Left renal cortex interstitium (tissue), 4 donors: ENCODE measurements around the gene MAP3K14. TPM values are rescaled to one million over a fixed set of nuclear protein-coding genes. Genes with fewer than 3 reads are reported as not detected.

Source experiments
- DNase-seq, 4 donors: peaks; one replicate each; pipeline ENCODE4 v3.0.0-alpha.2; 2013; ENCODE audit warnings: low read depth in 4 of 4, low spot score in 2 of 4, missing footprints in 1 of 4
- polyA plus RNA-seq, 4 donors: library from polyadenylated mRNA; unstranded; fragments of 120-200 nt; gene quantifications; one replicate each; pipeline ENCODE4 v1.2.1, GENCODE V29; 2013; ENCODE audit not compliant: insufficient read length in 4 of 4

Gene MAP3K14
- polyA plus RNA-seq, 4 donors = 5.3 to 8.0 (median 6.4) TPM

- DNase-seq = no peak
These were observed 75.9 kb downstream of the MAP3K14 start for GRCh38 chr17:45240905-45241327.

- no peak for DNase-seq
These were observed 78.6 kb downstream of the MAP3K14 start for GRCh38 chr17:45238155-45238774.

GRCh38 chr17:45237686-45238085 lies 79.1 kb downstream of the MAP3K14 start:
- DNase-seq = no peak

- no peak for DNase-seq
These were observed 80.6 kb downstream of the MAP3K14 start for GRCh38 chr17:45236282-45236606.

- peak in 1 of 4 donors; percentile 53 for DNase-seq
These were observed 81.2 kb downstream of the MAP3K14 start for GRCh38 chr17:45235416-45236281.

GRCh38 chr17:45234641-45235415 lies 82.0 kb downstream of the MAP3K14 start:
- DNase-seq = no peak

- no peak for DNase-seq
These were observed 83.3 kb downstream of the MAP3K14 start for GRCh38 chr17:45233423-45233924.

- no peak for DNase-seq
These were observed 84.1 kb downstream of the MAP3K14 start for GRCh38 chr17:45232514-45233422.

GRCh38 chr17:45231481-45232116 lies 85.2 kb downstream of the MAP3K14 start:
- DNase-seq = no peak

- no peak for DNase-seq
These were observed 85.9 kb downstream of the MAP3K14 start for GRCh38 chr17:45230787-45231480.

GRCh38 chr17:45230410-45230786 lies 86.4 kb downstream of the MAP3K14 start:
- no peak for DNase-seq

GRCh38 chr17:45229681-45230409 lies 87.0 kb downstream of the MAP3K14 start:
- DNase-seq = no peak

GRCh38 chr17:45228763-45229539 lies 87.9 kb downstream of the MAP3K14 start:
- DNase-seq = no peak

- DNase-seq = no peak
These were observed 88.7 kb downstream of the MAP3K14 start for GRCh38 chr17:45227926-45228762.

GRCh38 chr17:45227101-45227925 lies 89.5 kb downstream of the MAP3K14 start:
- DNase-seq = no peak

GRCh38 chr17:45226576-45226975 lies 90.2 kb downstream of the MAP3K14 start:
- DNase-seq = no peak
